ENCODE results near the gene MMP23B. TPM values are rescaled to one million over a fixed set of nuclear protein-coding genes. Genes with fewer than 3 reads are reported as not detected.

The MMP23B gene
- total RNA-seq, 6 experiments from 2014 or later = 0.75 to 4.0 (median 2.3) TPM

- Histone ChIP-seq H3K4me1 (peaks cover 0 to 37% (median 12%) of the 10 kb centered on the region in 4 donors), H3K4me3 (peak within 1 kb of the TSS; percentile 83 to 100 (median 99)), H3K9me3 (no peaks in the 10 kb centered on the region), H3K27ac (peak within 1 kb of the TSS; percentile 95 to 100 (median 99)), H3K27me3 (no peaks in the 10 kb centered on the region), H3K36me3 (no peaks in the 10 kb centered on the region)
- intact Hi-C loops (cut with DNase I) = no loop called here
- ATAC-seq = peak; percentile 91 to 95 (median 94)
- whole genome bisulfite sequencing (ENCODE audit: insufficient coverage, low coverage, low lambda C conversion rate, missing lambda C conversion rate) = 0% methylated on average over 8 of the region's 107 CpGs
- TF ChIP-seq POLR2A (IDR thresholded peaks at IDR 0.05) (peak; percentile 83), CTCF (IDR thresholded peaks at IDR 0.05) (no peak)
- DNase-seq = peak; percentile 98
Measured at GRCh38 chr1:1615256-1616044, 16.5 kb upstream of the MMP23B start, which contains the start of gene MIB2. Gene MIB2, plus strand, starts transcription at chr1:1615500. Its CDS starts 7,953 bp downstream, at chr1:1623453.

- Histone ChIP-seq H3K36me3 (no peaks in the 10 kb centered on the region), H3K27me3 (no peaks in the 10 kb centered on the region), H3K4me3 (peak overlapping the region; percentile 83 to 100 (median 99)), H3K27ac (peak overlapping the region; percentile 95 to 100 (median 99)), H3K9me3 (no peaks in the 10 kb centered on the region), H3K4me1 (peaks cover 0 to 30% (median 9%) of the 10 kb centered on the region in 4 donors)
- peak; percentile 5 to 24 (median 16) for ATAC-seq
- WGBS (ENCODE audit: insufficient coverage, low coverage, low lambda C conversion rate, missing lambda C conversion rate) = 33% methylated on average over 5 of the region's 80 CpGs
- TF ChIP-seq POLR2A (IDR thresholded peaks at IDR 0.05) (no peak), CTCF (IDR thresholded peaks at IDR 0.05) (no peak)
- intact Hi-C loops (cut with DNase I) = no loop called here
- DNase-seq = peak; percentile 66 to 69 (median 67)
Measured at GRCh38 chr1:1616045-1616790, 15.8 kb upstream of the MMP23B start.

GRCh38 chr1:1616838-1617237 lies 15.1 kb upstream of the MMP23B start:
- Histone ChIP-seq H3K27me3 (no peaks in the 10 kb centered on the region), H3K36me3 (no peaks in the 10 kb centered on the region), H3K4me1 (peaks cover 0 to 27% (median 9%) of the 10 kb centered on the region in 4 donors), H3K9me3 (no peaks in the 10 kb centered on the region), H3K4me3 (peak overlapping the region; percentile 83 to 100 (median 99)), H3K27ac (no peak overlapping the region)
- ATAC-seq (no peak), DNase-seq (peak in 2 of 3 donors; percentile 31 to 60)
- no CpG with 5 or more reads among the region's 19 CpGs for WGBS (ENCODE audit: insufficient coverage, low coverage, low lambda C conversion rate, missing lambda C conversion rate)
- intact Hi-C loops (cut with DNase I) = no loop called here
- no peak for TF ChIP-seq CTCF (IDR thresholded peaks at IDR 0.05)
- no peak for TF ChIP-seq POLR2A (IDR thresholded peaks at IDR 0.05)

GRCh38 chr1:1617516-1617915 lies 14.5 kb upstream of the MMP23B start:
- DNase-seq (peak in 1 of 3 donors; percentile 33), ATAC-seq (no peak)
- intact Hi-C loops (cut with DNase I) = no loop called here
- Histone ChIP-seq H3K36me3 (no peaks in the 10 kb centered on the region), H3K9me3 (no peaks in the 10 kb centered on the region), H3K27me3 (no peaks in the 10 kb centered on the region), H3K4me3 (no peak overlapping the region), H3K27ac (no peak overlapping the region), H3K4me1 (peaks cover 0 to 27% (median 9%) of the 10 kb centered on the region in 4 donors)
- TF ChIP-seq CTCF (IDR thresholded peaks at IDR 0.05) (no peak), POLR2A (IDR thresholded peaks at IDR 0.05) (no peak)
- WGBS (ENCODE audit: insufficient coverage, low coverage, low lambda C conversion rate, missing lambda C conversion rate) = 78% methylated on average over 4 of the region's 11 CpGs

All from right lobe of liver (tissue), 6 donors.